ENCODE measurements around the gene CDKAL1.
A peak's percentile ranks its signal among the peaks of the same experiment; 100 is the strongest.

Gene CDKAL1

DNA sequence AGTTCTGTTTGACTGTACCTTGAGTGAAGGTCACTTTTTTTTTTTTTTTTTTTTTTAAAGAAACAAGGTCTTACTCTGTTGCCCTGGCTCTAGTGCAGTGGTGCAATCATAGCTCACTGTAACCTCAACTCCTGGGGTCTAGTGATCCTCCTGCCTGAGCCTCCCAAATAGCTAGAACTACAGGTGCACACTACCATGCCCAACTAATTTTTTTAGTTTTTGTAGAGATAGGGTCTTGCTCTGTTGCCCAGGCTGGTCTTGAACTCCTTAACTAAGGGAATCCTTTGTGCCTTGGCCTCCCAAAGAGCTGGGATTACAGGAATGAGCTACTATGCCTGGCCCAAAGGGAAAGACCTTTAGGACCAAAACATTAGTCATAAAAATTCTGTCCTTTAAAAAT, 413.7 kb downstream of the CDKAL1 start:
- no peak for DNase-seq

DNA sequence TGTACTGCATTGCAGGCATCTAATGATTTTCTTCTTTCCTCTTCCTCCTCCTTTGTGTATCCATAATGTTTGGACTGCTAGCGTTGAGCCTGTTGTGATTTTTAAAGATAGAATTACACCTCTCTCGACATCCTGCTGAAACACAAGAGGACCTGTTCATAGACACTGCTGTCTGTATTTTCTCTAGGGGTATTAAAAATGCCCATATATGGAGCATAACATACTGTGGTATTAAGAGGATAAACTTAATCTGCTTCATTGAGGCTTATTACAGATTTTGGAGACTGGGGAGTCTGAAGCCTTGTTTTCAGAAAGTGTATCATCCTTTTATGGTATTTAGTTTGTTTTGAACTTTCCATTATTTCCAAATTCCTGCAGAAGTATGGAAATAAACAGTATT, 414.3 kb downstream of the CDKAL1 start:
- no peak for DNase-seq

DNA sequence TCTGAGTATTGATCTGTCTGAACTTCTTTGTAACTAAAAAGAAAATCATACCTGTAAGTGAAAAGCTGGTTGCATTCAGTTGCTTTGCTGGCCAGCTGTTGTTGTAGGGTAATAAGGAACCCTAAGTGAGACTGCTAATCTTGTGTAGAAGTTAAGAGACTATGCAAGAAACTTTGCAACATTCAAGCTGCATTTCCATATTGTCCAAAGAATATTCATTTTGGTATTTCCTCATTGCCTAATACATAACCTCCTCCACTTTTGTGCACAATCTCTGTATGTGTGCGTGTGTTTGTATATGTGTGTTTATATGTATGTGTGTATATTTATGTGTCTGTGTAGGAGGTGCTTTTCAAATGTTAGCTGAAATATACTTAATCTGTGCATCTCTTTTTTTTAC, 414.9 kb downstream of the CDKAL1 start:
- DNase-seq = no peak

DNA sequence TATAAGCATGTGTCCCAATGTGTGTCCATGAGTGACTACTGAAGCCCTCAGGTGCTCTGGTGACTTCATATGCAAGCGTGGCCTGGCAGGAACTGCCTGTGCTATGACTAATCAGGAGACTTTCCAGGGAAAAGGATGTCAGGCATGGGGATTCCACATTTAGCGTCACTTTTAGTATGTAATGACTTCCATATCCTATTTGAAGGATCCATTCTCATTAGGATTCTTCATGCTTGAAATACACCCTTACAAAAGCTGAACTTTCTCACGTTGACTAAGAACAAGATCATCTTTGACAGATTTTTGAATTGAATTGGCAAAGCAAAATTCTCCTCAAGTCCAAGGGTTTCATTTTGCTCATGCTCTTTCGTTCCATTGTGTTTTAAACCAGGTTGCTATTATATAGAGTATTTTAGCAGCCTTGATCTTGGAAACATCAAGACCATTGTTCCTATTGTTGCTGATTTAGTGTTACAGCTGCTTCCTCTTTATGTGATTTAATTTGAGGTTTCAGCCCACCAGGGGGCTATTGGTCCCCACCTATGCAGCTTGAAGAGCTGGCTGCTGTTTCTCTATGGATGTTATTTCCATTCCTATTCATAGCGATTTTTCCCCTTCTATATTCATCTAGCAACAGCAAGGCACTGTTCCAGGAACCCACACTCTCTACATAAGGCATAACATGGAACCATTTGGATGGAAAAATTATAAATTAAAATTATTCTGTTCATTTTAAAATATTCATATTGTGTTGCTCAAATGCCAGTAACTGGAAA, 418.6 kb downstream of the CDKAL1 start:
- peak in 2 of 58 donors; percentile 2 to 6 for DNase-seq

DNA sequence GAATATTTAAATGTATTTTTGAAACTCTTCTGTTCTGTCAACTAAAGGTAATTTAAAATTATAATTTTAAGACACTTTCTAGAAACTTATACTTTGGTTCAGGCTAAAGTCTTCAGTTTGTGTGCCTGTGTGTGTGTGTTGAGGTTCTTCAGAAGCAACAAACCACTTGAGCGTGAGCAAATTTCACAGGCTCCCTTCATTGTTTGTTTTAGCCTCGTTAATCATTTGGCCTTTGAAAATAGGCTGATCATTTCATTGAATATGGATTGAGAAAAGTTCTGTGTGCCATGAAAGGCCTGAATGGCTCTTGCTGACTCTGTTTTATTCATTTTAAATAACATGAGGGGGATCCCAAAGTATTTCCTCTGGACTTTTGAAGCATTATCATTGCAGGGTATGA, 420.1 kb downstream of the CDKAL1 start:
- DNase-seq = no peak

DNA sequence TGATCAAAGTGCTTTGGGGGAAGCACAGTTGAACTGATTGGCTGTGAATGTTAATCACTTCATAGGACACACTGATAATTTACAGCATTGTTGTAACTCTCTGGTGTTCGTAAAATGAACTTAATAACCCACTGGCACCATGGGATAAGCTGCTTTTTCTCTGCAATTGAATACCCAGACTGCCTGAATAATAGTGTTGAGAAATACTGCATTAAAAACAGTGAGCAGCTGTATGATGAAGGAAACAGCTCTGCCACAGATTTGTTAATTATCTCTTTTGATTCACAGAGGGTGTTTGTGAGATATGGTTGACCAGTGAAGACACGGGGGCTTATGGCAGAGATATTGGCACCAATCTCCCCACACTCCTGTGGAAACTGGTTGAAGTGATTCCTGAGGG, 420.9 kb downstream of the CDKAL1 start:
- DNase-seq = no peak

DNA sequence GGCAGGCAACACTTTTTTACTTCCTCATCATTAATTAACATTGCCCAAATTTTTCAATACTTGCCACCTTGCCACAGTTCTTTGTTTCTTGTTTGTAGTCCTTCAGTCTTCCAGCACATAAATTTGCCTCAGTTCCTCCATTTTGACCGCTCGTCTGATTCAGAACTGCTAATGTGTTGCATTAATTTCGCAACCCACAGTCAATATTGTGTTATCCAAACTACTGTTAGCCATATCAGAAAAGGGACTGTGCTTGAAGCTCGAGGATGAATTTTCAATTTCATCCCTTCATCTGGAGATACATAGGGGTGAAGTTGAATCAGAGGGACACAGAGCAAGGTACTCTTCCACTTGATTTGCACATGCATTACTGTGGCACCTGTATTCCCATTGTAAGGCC, 421.5 kb downstream of the CDKAL1 start:
- no peak for DNase-seq

DNA sequence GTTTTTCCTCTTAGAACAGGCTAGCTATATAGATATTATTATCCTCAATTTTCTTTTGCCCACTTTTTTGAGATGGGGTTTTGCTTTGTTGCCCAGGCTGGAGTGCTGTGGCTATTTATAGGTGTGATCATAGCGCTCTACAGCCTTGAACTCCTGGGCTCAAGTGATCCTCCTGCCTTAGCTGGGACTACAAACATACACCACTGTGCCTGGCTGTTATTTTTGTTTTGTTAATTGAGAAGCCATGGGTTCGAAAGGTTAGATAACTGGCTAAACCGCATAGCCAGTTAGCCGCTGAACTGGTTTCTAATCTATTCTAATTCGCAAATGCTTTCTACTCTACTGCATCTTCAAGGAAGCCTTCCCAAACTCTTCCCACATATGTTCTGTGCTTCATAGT, 425.8 kb downstream of the CDKAL1 start:
- no peak for DNase-seq

DNA sequence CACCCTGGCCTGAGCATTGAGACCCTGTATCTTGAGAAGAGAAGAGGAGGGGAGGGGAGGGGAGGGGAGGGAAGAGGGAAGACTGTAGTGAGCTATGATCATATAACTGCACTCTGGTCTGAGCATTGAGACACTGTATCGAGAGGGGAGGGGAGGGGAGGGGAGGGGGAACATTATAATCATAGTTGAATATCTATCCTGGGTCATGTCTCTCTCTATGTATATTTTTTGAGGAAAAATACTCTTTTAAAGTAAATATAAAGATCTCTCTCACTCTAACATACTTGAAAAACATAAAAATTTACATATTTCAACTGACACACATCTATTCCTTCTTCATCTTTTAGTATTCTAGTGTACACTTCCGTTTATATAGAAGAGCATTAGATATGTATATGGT, 431.0 kb downstream of the CDKAL1 start:
- DNase-seq = no peak

DNA sequence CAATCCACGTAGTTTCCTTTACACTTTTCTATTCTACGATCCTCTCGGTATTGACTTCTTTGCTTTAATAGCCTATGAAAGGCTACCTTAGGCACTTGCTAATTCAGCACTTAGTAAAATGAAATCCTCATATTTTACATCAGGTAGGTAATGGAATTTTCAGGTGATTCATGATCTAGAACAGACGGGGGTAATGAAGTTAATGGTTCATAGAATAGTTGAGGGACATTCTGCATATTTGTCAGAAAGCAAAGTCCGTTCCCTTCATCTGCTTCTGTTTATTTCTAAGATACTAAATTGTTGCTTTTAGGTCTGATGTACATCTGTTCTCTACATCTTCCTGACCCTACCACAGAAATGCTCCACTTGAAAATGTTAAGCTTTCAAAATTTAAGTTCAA, 431.7 kb downstream of the CDKAL1 start:
- DNase-seq = no peak

DNA sequence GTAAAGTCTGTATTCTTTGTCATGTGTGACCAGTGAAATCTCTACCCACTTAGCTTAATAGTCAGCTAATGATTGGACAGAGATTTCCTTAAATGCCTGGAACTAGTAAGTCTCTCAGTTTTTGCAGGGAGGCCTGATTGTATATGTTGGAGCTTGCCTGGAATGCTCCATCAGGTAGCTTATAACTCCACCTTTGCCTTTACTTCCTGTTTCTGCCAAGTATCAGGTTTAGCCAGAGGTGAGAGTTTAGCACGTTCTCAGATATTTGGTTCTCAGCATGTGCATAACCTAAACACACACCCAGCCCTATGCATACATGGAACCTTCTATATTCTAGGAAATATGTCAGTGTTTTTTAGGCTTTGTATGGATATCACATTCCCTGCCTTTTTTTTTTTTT, 435.3 kb downstream of the CDKAL1 start:
- DNase-seq = no peak

DNA sequence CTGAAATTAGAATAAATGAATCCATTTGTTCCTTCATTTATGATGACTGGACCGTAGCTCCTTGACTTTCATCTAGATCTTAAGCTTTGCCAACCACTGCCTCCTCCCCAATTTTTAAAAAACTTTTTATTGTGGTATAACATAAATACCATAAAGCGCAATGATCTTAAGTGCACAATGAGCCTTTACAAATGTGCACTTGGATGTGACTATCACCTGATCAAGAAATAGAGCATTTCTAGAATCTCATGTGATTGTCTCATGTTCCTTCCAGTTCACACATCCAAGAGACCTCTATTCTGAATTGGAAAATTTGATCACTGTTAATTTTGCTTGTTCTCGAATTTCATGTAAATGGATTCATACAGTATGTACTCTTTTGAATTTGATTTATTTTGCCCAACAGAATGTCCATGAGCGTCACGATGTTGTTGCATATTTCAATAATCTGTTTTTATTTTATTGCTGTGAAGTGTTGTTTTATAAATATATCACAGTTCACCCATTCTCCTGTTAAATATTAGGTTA, 442.2 kb downstream of the CDKAL1 start:
- no peak for DNase-seq

DNA sequence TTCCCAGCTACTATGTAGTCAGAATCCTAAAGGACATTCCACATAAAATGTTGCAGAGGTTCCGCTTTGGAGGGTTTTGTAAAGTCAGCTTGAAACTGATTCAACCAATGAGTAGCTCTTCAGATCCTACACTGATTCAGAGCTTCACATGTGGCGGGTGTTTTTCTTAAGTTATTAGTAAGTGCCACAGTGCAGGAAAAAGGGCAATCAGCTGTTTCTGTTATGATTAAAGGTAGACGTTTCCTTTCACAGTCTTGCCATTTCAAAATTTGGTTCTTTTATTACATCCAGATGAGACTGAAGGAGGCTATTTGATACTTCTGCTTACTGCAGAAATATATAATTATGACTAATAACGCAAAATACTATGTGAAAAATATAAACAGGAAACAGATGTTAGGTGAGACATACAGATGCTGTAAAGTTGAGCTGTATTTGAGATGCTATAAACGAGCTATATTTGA, 443.9 kb downstream of the CDKAL1 start:
- no peak for DNase-seq

DNA sequence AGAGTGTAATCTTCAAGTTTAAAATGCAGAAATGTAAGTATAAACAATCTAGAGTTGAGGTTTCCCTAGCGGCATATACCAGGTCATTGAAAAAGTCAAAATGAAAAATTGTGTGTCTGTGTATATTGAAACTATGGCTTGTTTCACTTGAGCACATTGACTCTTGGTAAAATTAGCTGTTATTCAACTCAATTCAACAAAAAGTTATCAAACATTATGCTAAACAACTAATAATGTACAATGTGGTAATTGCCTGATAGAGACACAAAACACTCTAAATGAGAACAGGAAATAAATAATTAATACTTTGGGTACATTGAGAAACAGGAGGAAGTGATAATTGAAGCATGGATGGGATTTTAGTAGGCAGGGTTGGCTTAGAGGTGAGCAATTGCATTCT, 444.8 kb downstream of the CDKAL1 start:
- no peak for DNase-seq

DNA sequence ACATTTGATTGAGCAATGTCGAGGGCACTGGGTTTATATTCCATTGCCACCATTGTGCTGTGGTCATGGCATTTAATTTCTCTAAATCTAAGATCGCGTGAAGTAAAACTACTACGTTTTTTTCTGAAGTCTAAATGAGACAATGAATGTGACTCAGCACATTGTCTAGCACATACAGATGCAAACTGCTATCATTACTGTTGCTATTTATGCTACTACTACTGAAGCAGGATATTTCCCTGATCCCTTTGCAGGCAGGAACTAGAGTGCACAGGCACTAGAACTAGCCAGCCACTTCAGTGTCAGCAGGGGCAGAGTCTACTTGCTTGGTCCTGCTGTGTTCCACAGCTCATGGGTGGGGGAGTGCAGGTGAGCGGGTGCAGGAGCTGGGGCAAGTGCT, 449.7 kb downstream of the CDKAL1 start:
- DNase-seq = no peak

DNA sequence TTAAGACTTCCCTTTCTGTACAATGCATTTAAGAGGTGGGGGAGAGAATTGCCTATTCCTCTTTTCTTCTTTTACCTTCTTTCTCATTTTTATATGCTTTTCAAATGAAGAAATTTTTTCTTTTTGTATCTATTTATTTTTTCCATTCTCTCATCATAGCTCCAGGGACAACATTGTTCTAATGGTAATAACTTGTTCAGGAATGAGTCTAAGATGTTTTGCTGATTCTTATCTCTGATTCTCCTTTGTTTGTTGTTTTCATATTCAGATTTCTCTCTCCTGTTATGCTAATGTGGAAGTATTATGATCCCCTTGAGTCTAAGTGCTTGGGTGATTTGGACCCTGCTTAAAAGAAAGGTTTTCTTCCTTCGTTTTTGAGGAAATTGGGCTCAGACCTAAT, 451.6 kb downstream of the CDKAL1 start:
- no peak for DNase-seq

DNA sequence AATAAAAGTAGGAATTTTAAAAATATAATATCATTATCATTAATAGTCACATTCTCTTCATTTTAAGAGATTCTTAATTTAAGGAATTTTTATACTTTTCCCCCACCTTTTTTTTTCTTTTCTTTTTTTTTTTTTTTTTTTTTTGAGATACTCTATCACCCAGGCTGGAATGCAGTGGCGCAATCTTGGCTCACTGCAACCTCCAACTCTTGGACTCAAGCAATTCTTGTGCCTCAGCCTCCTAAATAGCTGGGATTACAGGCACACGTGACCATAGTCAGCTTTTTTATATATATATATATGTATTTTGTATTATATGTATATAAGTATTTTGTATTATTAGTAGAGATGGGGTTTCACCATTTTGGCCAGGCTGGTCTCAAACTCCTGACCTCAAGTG, 457.7 kb downstream of the CDKAL1 start:
- DNase-seq = no peak

DNA sequence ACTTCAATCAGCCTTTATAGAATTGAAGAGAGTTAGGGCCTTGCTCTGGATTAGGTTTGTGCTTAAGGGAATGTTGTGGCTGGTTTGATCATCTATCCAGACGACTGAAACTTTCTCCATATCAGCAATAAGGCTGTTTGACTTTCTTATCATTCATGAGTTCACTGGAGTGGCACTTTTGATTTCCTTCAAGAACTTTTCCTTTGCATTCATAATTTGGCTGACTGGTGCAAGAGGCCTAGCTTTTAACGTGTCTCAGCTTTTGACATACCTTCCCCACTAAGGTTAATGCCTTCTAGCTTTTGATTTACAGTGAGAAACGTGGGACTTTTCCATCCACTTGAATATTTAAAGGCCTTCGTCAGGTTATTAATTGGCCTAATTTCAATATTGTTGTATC, 461.8 kb downstream of the CDKAL1 start:
- DNase-seq = no peak

DNA sequence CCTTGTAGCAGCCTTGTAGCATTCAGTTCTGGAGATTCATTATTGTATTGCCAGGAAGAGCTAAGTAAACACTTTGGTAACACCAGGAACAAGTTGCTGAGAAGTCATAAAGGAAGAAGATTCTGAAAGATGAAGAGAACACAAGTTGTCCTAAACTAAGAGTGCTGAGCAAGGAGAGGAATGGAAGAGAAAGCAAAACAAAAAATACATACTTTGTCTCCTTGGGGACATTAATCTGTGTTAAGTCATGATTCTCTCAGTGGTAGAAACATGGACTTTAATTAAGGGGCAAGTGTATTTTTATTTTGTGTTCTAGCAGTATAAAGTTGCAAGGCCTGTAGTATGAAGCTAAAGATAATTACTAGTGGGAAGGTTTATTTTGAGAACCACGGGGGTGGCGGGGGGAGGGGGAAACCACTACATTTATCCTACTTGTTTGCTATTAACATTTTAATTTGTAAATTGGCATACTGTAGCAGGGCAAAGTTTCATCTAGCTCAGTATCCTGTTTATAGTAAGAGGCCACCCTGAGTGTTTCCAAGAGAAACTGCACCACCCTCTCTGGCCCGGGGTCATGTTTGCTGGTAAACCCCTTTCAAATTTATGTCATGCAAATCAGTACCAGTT, 463.0 kb downstream of the CDKAL1 start:
- DNase-seq = no peak

DNA sequence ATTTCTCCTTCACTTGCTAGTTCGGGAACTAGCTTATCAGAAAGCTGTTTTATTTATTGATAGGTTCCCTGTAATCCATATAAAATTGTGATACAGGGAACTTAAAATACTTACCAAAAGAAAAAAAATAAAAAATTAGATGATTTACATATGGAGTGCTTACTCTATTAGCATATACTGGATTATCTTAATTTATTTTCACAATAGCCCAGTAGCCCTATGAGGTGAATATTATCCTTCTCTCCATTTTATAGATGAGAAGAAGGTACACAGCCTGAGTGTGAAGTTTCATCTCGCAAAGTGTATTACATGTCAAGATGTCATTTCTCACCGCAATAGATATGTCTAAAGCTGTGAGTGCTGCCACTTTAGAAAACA, 463.5 kb downstream of the CDKAL1 start:
- DNase-seq = no peak

DNA sequence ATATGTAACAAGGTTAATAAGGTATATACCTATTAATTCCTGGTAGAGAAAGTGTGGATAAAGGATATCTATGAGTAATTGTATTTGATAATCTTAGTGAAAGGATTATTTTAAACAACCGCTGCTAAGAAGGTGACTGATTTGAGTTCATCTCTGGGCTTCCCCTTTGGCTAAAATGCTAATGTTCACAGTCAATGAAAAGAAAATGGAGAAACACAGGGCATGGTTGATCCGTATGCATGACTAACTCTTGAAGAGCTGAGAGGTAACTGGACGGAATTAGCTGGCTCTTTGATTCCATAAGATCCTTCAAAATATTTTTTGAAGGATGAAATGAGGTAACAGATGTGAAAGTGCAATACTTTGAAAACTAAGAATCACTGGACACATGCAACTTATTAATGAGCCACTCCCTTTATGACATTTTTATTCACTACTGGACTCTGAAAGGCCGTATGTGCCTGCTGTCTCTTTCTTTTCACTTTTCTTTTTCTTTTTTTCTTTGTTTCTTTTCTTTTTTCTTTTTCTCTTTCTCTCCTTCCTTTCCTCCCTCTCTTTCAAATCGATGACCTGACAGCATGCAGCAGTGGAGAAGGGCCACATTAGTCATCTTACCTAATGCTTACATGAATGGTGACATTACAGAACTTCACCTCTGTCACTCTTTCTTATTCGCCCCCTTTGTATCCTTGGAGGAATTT, 464.6 kb downstream of the CDKAL1 start:
- no peak for DNase-seq

DNA sequence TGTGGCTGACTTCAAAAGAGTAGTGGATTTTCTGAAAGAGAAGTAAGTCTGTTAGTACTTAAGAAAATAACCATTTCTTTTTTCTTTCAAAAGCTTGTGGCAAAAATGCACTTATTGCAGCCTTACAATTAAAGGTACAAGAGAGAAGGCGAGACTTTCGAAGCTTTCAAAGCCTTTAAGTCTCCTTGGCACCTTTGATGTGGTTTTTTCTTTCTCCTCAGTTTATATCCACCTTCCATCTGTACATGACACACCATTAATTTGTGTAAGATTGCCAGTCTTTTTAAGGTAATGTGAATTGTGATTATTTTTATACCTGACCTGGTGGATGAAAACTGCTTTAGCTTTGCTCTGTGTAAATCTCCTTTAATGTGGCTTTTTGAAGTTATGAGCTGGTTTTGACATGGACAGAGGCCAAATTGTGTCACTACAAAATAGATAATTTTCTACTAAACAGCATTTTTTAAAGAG, 466.1 kb downstream of the CDKAL1 start:
- DNase-seq = no peak

All from anterior cingulate cortex (tissue), 58 donors.